ENCODE data around the gene KIF13A. TPM values are rescaled to one million over a fixed set of nuclear protein-coding genes. Genes with fewer than 3 reads are reported as not detected.

Gene KIF13A
- total and polyA plus RNA-seq, 4 donors: 14.2 to 97.4 (median 31.7) TPM

- H3K4me1 ChIP-seq (ENCODE audit: control insufficient read depth in 5 of 5, insufficient read depth in 5 of 5, low read length in 5 of 5): peaks cover 0 to 18% (median 3%) of the 10 kb centered on the region in 5 donors
- H3K27me3 ChIP-seq (ENCODE audit: control insufficient read depth in 3 of 3, insufficient read depth in 3 of 3, low read length in 2 of 3): no peaks in the 10 kb centered on the region
- H3K9me3 ChIP-seq (ENCODE audit: control insufficient read depth in 4 of 4, insufficient read depth in 3 of 4, low read length in 3 of 4): no peaks in the 10 kb centered on the region
- H3K36me3 ChIP-seq (ENCODE audit: control insufficient read depth in 4 of 4, insufficient read depth in 4 of 4, low read length in 4 of 4): peaks cover 4 to 32% (median 16%) of the 10 kb centered on the region in 4 donors
- no peak overlapping the region for H3K4me3 ChIP-seq
- peak overlapping the region in 1 of 2 donors; percentile 13 for H3K27ac ChIP-seq (ENCODE audit: low read depth in 1 of 2, low read length in 1 of 2)
- 77 to 84% methylated on average over 3 of the region's 3 CpGs for WGBS, 2 donors
- DNase-seq (no peak), ATAC-seq (ENCODE audit: insufficient read depth, low FRiP score) (no peak)
- TF ChIP-seq, protein P1, sequence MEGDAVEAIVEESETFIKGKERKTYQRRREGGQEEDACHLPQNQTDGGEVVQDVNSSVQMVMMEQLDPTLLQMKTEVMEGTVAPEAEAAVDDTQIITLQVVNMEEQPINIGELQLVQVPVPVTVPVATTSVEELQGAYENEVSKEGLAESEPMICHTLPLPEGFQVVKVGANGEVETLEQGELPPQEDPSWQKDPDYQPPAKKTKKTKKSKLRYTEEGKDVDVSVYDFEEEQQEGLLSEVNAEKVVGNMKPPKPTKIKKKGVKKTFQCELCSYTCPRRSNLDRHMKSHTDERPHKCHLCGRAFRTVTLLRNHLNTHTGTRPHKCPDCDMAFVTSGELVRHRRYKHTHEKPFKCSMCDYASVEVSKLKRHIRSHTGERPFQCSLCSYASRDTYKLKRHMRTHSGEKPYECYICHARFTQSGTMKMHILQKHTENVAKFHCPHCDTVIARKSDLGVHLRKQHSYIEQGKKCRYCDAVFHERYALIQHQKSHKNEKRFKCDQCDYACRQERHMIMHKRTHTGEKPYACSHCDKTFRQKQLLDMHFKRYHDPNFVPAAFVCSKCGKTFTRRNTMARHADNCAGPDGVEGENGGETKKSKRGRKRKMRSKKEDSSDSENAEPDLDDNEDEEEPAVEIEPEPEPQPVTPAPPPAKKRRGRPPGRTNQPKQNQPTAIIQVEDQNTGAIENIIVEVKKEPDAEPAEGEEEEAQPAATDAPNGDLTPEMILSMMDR (IDR thresholded peaks at IDR 0.05; ENCODE audit: control extremely low read depth, extremely low read depth): no peak
- no peak overlapping the region for H3K9ac ChIP-seq (ENCODE audit: insufficient read depth in 1 of 2, low read length in 2 of 2)
Measured at GRCh38 chr6:17851001-17851719, 136.3 kb downstream of the KIF13A start.

- 97 to 99% methylated on average over 5 of the region's 5 CpGs for WGBS, 2 donors
- no peak overlapping the region for H3K9ac ChIP-seq (ENCODE audit: insufficient read depth in 1 of 2, low read length in 2 of 2)
- no peaks in the 10 kb centered on the region for H3K9me3 ChIP-seq (ENCODE audit: control insufficient read depth in 4 of 4, insufficient read depth in 3 of 4, low read length in 3 of 4)
- no peak overlapping the region for H3K4me3 ChIP-seq
- peaks cover 4 to 31% (median 15%) of the 10 kb centered on the region in 4 donors for H3K36me3 ChIP-seq (ENCODE audit: control insufficient read depth in 4 of 4, insufficient read depth in 4 of 4, low read length in 4 of 4)
- H3K27me3 ChIP-seq (ENCODE audit: control insufficient read depth in 3 of 3, insufficient read depth in 3 of 3, low read length in 2 of 3): no peaks in the 10 kb centered on the region
- no peak for DNase-seq
- peaks cover 0 to 18% (median 3%) of the 10 kb centered on the region in 5 donors for H3K4me1 ChIP-seq (ENCODE audit: control insufficient read depth in 5 of 5, insufficient read depth in 5 of 5, low read length in 5 of 5)
- no peak for ATAC-seq (ENCODE audit: insufficient read depth, low FRiP score)
- TF ChIP-seq, protein P1 (IDR thresholded peaks at IDR 0.05; ENCODE audit: control extremely low read depth, extremely low read depth): no peak
- no peak overlapping the region for H3K27ac ChIP-seq (ENCODE audit: low read depth in 1 of 2, low read length in 1 of 2)
Measured at GRCh38 chr6:17850281-17850680, 137.2 kb downstream of the KIF13A start.

- peaks cover 0 to 12% (median 0%) of the 10 kb centered on the region in 5 donors for H3K4me1 ChIP-seq (ENCODE audit: control insufficient read depth in 5 of 5, insufficient read depth in 5 of 5, low read length in 5 of 5)
- H3K4me3 ChIP-seq: no peak overlapping the region
- DNase-seq (no peak), ATAC-seq (ENCODE audit: insufficient read depth, low FRiP score) (no peak)
- H3K9ac ChIP-seq (ENCODE audit: insufficient read depth in 1 of 2, low read length in 2 of 2): no peak overlapping the region
- H3K9me3 ChIP-seq (ENCODE audit: control insufficient read depth in 4 of 4, insufficient read depth in 3 of 4, low read length in 3 of 4): no peaks in the 10 kb centered on the region
- WGBS, 2 donors: 65 to 67% methylated on average over 4 of the region's 4 CpGs
- TF ChIP-seq, protein P1 (IDR thresholded peaks at IDR 0.05; ENCODE audit: control extremely low read depth, extremely low read depth): no peak
- no peak overlapping the region for H3K27ac ChIP-seq (ENCODE audit: low read depth in 1 of 2, low read length in 1 of 2)
- H3K36me3 ChIP-seq (ENCODE audit: control insufficient read depth in 4 of 4, insufficient read depth in 4 of 4, low read length in 4 of 4): peaks cover 4 to 32% (median 17%) of the 10 kb centered on the region in 4 donors
- no peaks in the 10 kb centered on the region for H3K27me3 ChIP-seq (ENCODE audit: control insufficient read depth in 3 of 3, insufficient read depth in 3 of 3, low read length in 2 of 3)
Measured at GRCh38 chr6:17847203-17847760, 140.2 kb downstream of the KIF13A start.
